Iris pigment epithelial cell (primary cell): ENCODE data around the gene RTL9.
"Not testable (repeated sequence)": the region's sequence is repeated elsewhere in the genome, so short reads cannot be mapped to it uniquely, and the experiment has no call there.

Experiments
- DNase-seq: peaks from one replicate; pipeline ENCODE4 v3.0.0-alpha.2; 2011; ENCODE audit warnings: low read depth

The RTL9 gene

GRCh38 chrX:110406250-110406649 lies 47.6 kb downstream of the RTL9 start:
- DNase-seq: not testable (repeated sequence)

GRCh38 chrX:110406822-110407221 lies 48.2 kb downstream of the RTL9 start:
- no peak for DNase-seq

GRCh38 chrX:110407910-110408545 lies 49.4 kb downstream of the RTL9 start:
- DNase-seq: peak; percentile 56
